Cardiac muscle cell (in vitro differentiated cells and primary cell): ENCODE data around the gene SAMD3. TPM values are rescaled to one million over a fixed set of nuclear protein-coding genes. Genes with fewer than 3 reads are reported as not detected.
A peak's percentile ranks its signal among the peaks of the same experiment; 100 is the strongest.
"Not testable (repeated sequence)": the region's sequence is repeated elsewhere in the genome, so short reads cannot be mapped to it uniquely, and the experiment has no call there.

Experiments used
- DNase-seq, 2 donors: peaks; one replicate each; pipeline versions ENCODE4 v3.0.0 to v3.0.0-alpha.2; 2010 to 2017; ENCODE audit warnings: low read depth in 1 of 2, low spot score in 1 of 2
- H3K27ac ChIP-seq: fragments of 200-600 bp; sonication (generic); 2 replicates; pipeline ENCODE4 v1.5.1; 2016
- H3K27me3 ChIP-seq: fragments of 200-600 bp; sonication (generic); 2 replicates; pipeline ENCODE4 v1.6.0; 2016; ENCODE audit warnings: control low read depth
- H3K36me3 ChIP-seq: fragments of 200-600 bp; sonication (generic); 2 replicates; pipeline ENCODE4 v1.5.1; 2016; ENCODE audit warnings: control low read depth
- H3K4me1 ChIP-seq: fragments of 200-600 bp; sonication (generic); 2 replicates; pipeline ENCODE4 v1.8.1; 2017; ENCODE audit warnings: low read depth, mild to moderate bottlenecking, mixed run types
- H3K4me3 ChIP-seq: fragments of 200-600 bp; sonication (generic); 2 replicates; pipeline ENCODE4 v1.5.1; 2016; ENCODE audit warnings: mild to moderate bottlenecking
- H3K9me3 ChIP-seq: fragments of 200-600 bp; sonication (generic); 2 replicates; pipeline ENCODE4 v1.5.1; 2017; ENCODE audit warnings: low read depth, mild to moderate bottlenecking, control low read depth
- polyA plus RNA-seq: library from polyadenylated mRNA; unstranded; fragments of >200 nt; fragmentation: Nextera tagmentation; extraction: Ambion mirVana; gene quantifications from 2 replicates; pipeline ENCODE4 v1.2.1, GENCODE V29; 2016
- total RNA-seq: library from RNA; depleted of rRNA; stranded (reverse); fragments of >200 nt; gene quantifications from 2 replicates; pipeline ENCODE4 v1.2.3, GENCODE V29; 2016
- TF ChIP-seq, protein P1 (sequence below): IDR thresholded peaks from 2 replicates; pipeline ENCODE4 v1.5.1; 2012; ENCODE audit warnings: low read depth, mild to moderate bottlenecking, low read length

The SAMD3 gene
- total and polyA plus RNA-seq, 2 experiments from 2014 or later: not detected

DNA sequence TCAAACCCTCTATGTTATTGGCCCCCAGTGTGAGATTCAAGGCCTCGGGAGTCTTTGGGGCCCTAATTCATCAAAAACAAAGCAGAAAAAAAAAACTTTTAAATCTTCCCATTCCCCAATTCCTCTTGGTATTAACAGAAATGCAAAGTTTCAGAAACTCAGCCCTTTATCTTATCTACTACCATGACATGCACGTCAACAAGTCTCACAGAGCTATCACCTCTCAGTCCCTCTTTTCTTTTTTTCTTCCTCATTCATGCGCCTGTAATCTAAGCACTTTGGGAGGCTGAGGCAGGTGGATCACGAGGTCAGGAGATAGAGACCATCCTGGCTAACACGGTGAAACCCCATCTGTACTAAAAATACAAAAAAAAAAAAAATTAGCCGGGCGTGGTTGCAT, 22.7 kb downstream of the SAMD3 start:
- TF ChIP-seq, protein P1, sequence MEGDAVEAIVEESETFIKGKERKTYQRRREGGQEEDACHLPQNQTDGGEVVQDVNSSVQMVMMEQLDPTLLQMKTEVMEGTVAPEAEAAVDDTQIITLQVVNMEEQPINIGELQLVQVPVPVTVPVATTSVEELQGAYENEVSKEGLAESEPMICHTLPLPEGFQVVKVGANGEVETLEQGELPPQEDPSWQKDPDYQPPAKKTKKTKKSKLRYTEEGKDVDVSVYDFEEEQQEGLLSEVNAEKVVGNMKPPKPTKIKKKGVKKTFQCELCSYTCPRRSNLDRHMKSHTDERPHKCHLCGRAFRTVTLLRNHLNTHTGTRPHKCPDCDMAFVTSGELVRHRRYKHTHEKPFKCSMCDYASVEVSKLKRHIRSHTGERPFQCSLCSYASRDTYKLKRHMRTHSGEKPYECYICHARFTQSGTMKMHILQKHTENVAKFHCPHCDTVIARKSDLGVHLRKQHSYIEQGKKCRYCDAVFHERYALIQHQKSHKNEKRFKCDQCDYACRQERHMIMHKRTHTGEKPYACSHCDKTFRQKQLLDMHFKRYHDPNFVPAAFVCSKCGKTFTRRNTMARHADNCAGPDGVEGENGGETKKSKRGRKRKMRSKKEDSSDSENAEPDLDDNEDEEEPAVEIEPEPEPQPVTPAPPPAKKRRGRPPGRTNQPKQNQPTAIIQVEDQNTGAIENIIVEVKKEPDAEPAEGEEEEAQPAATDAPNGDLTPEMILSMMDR: no peak
- Histone ChIP-seq H3K36me3 (no peaks in the 10 kb centered on the region), H3K4me3 (no peak overlapping the region), H3K27ac (no peak overlapping the region), H3K27me3 (no peaks in the 10 kb centered on the region), H3K4me1 (no peaks in the 10 kb centered on the region), H3K9me3 (no peaks in the 10 kb centered on the region)
- no peak for DNase-seq

DNA sequence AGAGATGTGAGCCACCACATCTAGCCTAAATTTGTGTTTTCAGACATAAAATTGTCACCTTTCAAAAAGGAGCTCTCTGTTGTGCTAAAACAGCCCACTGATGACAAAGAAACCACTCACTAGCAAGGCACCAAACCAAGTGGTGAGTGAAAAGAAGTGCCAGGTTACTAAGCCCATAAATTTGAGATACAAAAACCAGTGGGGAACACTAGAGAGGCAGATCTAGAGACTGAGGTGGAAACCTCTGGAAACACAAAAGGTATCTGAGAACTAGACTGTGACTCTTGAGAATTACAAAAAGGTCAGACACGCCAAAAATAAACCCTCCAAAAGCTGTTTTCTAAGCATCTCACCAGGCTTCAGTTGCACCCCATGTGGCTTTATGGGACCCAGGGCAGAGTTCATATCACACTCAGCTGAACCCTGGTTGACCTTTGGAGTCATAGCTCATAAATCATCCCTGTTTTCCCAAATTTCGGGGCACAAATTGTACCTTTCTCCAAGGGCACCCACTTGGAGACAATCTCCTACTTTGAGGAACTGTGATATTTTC, 24.2 kb downstream of the SAMD3 start:
- TF ChIP-seq, protein P1: no peak

DNA sequence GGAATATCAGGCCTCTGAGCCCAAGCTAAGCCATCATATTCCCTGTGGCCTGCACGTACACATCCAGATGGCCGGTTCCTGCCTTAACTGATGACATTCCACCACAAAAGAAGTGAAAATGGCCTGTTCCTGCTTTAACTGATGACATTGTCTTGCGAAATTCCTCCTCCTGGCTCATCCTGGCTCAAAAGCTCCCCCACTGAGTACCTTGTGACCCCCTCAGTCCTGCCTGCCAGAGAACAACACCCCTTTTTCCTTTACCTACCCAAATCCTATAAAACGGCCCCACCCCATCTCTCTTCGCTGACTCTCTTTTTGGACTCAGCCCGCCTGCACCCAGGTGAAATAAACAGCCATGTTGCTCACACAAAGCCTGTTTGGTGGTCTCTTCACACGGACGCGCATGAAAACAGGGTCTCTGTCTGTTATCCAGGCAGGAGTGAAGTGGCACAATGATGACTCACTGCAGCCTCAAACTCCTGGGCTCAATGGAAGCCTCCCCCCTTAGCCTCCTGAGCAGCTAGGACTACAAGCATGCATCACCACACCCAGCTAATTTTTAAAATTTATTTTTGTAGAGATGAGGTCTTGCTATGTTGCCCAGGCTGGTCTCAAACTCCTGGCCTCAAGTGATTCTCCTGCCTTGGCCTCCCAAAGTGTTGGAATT, 24.8 kb downstream of the SAMD3 start:
- not testable (repeated sequence) for H3K4me3 ChIP-seq, H3K9me3 ChIP-seq, H3K4me1 ChIP-seq, DNase-seq, H3K27ac ChIP-seq, H3K36me3 ChIP-seq, H3K27me3 ChIP-seq

More for the DNA sequence above, 24.2 kb downstream of the SAMD3 start:
- Histone ChIP-seq H3K27ac (no peak overlapping the region), H3K4me3 (no peak overlapping the region), H3K27me3 (no peaks in the 10 kb centered on the region), H3K36me3 (no peaks in the 10 kb centered on the region), H3K9me3 (no peaks in the 10 kb centered on the region), H3K4me1 (no peaks in the 10 kb centered on the region)
- no peak for DNase-seq

DNA sequence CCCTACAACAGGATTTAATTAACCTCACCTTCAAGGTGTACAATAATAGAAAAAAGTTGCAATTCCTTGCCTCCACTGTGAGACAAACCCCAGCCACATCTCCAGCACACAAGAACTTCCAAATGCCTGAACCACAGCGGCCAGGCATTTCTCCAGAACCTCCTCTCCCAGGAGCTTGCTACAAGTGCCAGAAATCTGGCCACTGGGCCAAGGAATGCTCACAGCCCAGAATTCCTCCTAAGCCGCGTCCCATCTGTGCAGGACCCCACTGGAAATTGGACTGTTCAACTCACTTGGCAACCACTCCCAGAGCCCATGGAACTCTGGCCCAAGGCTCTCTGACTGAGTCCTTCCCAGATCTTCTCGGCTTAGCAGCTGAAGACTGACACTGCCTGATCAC, 28.3 kb downstream of the SAMD3 start:
- H3K4me3 ChIP-seq, H3K4me1 ChIP-seq, H3K27ac ChIP-seq, H3K27me3 ChIP-seq, H3K9me3 ChIP-seq, H3K36me3 ChIP-seq: not testable (repeated sequence)
- peak in 1 of 2 donors; percentile 58 for DNase-seq

DNA sequence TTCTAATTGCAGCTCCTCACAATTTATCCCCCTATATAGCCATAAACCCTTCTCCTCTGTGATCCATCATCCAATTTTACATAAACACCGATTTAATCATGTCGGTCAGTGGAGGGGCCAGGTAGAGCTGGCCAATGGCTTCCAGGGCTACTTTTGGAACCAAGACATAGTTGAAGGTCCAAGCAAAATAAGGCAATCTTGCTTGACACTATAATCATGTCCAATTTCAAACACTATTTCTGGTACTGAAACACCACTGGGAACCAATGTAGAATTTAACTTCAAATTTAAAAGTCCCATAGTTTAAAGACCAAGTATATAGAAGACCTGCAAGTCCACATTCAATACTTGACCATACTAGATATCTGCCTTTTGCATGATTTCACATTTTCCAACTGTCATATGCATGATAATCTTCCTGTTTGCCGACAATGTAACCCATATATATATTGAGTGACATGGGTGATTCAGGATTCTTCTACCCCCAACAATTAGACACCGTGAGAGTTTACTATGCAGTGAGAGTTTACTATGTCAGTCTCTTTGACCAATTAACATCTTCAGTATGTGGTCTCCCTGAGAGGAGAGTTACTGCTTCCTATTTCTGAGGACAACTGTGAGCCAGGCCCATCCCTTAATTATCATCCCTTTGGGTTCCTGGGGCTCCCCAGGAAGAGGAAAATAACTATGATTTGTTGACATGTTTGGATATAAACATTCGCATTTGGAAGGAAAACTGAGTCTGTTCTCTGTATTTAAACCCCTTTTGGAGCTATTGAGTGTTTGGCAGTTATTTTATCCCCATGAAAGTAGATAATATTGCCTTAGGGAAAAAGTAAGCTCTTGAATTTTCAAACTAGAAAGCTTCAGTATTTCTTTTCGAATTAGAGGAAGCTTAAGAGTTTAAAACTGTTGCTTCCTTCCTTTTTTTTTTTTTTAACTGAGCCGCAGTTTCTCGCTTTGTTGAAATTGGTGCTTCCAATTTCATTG, 31.8 kb downstream of the SAMD3 start:
- Histone ChIP-seq H3K27me3 (no peaks in the 10 kb centered on the region), H3K4me3 (no peak overlapping the region)

More for the DNA sequence above, 31.8 kb downstream of the SAMD3 start:
- H3K27ac ChIP-seq: no peak overlapping the region
- H3K4me1 ChIP-seq: no peaks in the 10 kb centered on the region
- TF ChIP-seq, protein P1: no peak
- DNase-seq: no peak
- no peaks in the 10 kb centered on the region for H3K9me3 ChIP-seq
- no peaks in the 10 kb centered on the region for H3K36me3 ChIP-seq
